Kidney (tissue), 14 donors: ENCODE data around the gene SEMA3C. TPM values are rescaled to one million over a fixed set of nuclear protein-coding genes. Genes with fewer than 3 reads are reported as not detected.

Experiments used
- DNase-seq, 5 donors: peaks; one replicate each; pipeline ENCODE4 v3.0.0-alpha.2; 2013 to 2020
- FAIRE-seq: peaks from 2 replicates; lab custom pipeline; 2012; peaks lifted over from hg19 to GRCh38; lab: Jason Lieb, UNC
- H3K27ac ChIP-seq, 2 donors: one replicate each; pipeline ENCODE4 v1.7.0; 2013; ENCODE audit warnings: low read depth in 2 of 2, low read length in 2 of 2, inconsistent platforms in 1 of 2
- H3K27me3 ChIP-seq: one replicate; pipeline ENCODE4 v1.7.1; 2013; ENCODE audit warnings: low read length, inconsistent platforms; ENCODE audit not compliant: control insufficient read depth, insufficient read depth
- H3K36me3 ChIP-seq, 3 donors: one replicate each; pipeline versions ENCODE4 v1.7.0 to v1.7.1; 2013; ENCODE audit warnings: low read length in 3 of 3, control low read depth in 1 of 3, inconsistent platforms in 1 of 3; ENCODE audit not compliant: insufficient read depth in 3 of 3, control insufficient read depth in 2 of 3
- H3K4me1 ChIP-seq, 3 donors: one replicate each; pipeline versions ENCODE4 v1.7.0 to v1.7.1; 2013; ENCODE audit warnings: low read length in 3 of 3, inconsistent platforms in 1 of 3, low read depth in 1 of 3; ENCODE audit not compliant: control insufficient read depth in 2 of 3, insufficient read depth in 2 of 3
- H3K4me3 ChIP-seq, 3 donors: one replicate each; pipeline versions ENCODE4 v1.7.0 to v1.8.1; 2013; ENCODE audit warnings: low read length in 3 of 3, control low read depth in 1 of 3, inconsistent platforms in 1 of 3
- H3K9ac ChIP-seq, 3 donors: one replicate each; pipeline versions ENCODE4 v1.7.0 to v1.7.1; 2013; ENCODE audit warnings: low read length in 3 of 3, control low read depth in 1 of 3, inconsistent platforms in 1 of 3
- H3K9me3 ChIP-seq, 3 donors: one replicate each; pipeline versions ENCODE4 v1.7.0 to v1.7.1; 2013; ENCODE audit warnings: low read length in 3 of 3, control low read depth in 1 of 3, inconsistent platforms in 1 of 3; ENCODE audit not compliant: control insufficient read depth in 2 of 3, insufficient read depth in 1 of 3
- intact Hi-C: fragments of 100-400 bp; cut with DNase I; formaldehyde crosslinking; loops from one replicate; pipeline ENCODE4 v1.11.1; 2022
- polyA plus RNA-seq: library from polyadenylated mRNA; stranded (reverse); fragments of 350-450 nt; fragmentation: Illumina TruSeq; extraction: RNeasy Lipid Tissue Mini Kit (QIAGEN cat#74804); gene quantifications from one replicate; pipeline ENCODE4 v1.2.3, GENCODE V29; 2014; ENCODE audit warnings: low read depth, low replicate concordance; ENCODE audit not compliant: insufficient read depth
- total RNA-seq: library from RNA; stranded (reverse); fragmentation: NEBNext Ultra II Directional; extraction: Animal tissue kit (Norgen Biotek cat#: 25700); gene quantifications from one replicate; pipeline ENCODE4 v1.2.1, GENCODE V29; 2021
- TF ChIP-seq, protein P1 (sequence below): IDR thresholded peaks from 3 replicates; pipeline ENCODE4 v1.5.1; 2012; ENCODE audit warnings: mild to moderate bottlenecking, moderate library complexity, borderline replicate concordance; ENCODE audit not compliant: insufficient read depth; ENCODE audit errors: extremely low read depth
- donor health status: control.
- donor health status: control.
- donor health status: control.
- donor health status: control.
- donor health status: control.
- donor health status: DM: yes; HTN: yes; CAD: no.
- donor health status: Normal renal cell carcinoma (clear cell type).

The SEMA3C gene
- total and polyA plus RNA-seq, 2 donors from 2014 or later = 3.9 to 17.2 TPM

DNA sequence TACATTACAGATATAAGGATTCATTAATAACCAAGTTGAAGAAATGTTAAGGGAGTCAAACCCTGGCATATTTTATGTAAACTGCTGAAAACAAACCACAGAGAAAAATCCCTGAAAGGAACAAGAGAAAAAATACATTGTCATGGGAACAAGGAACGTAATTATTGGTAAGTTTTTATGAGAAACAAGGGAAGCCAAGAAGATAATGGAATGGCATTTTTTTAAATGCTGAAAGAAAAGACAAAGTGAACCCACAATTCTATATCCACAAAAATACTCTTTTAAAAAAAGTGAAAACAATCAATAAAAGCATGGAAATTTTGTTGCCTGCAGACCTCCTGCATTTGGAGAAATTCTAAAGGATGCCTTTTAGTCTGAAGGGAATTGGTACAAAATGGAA is 144.0 kb downstream of the SEMA3C start:
- H3K36me3 ChIP-seq = no peaks in the 10 kb centered on the region

DNA sequence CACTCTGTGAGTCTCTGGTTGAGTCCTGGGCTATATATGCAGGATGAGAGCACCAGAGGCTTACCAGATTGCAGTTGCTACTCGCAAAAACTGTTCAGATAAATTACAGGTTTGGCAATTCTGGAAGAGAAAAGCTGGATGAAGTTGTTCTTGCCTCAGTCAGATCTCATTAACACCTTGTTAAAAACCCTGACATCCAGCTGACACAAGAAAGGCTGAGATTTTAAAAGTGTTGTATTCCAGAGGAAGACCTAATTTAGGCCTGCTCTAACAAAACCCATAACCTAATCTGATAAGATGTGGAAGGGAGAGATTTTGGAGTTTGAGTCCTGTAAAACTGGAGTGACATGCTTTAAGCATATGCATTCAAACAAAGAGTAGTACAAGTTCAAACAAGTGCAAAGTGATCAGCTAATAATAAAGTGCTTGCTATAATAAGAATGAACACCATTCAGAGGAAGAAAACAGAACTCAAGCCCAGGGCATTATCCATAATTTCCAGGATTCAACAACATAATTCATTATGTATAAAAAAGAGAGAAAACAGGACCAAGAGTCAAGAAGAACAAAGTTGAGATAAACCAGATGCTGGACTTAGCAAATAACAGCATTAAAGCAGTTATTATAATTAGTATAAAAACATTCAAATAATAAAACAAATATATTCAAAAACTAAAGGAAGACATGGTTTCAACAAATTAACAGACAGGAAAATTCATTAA is 144.9 kb downstream of the SEMA3C start:
- Histone ChIP-seq H3K9ac (no peak overlapping the region), H3K27me3 (no peaks in the 10 kb centered on the region), H3K4me3 (no peak overlapping the region), H3K9me3 (no peaks in the 10 kb centered on the region), H3K4me1 (peaks cover 0 to 3% (median 0%) of the 10 kb centered on the region in 3 donors), H3K36me3 (no peaks in the 10 kb centered on the region), H3K27ac (no peak overlapping the region)
- intact Hi-C loops = no loop called here
- TF ChIP-seq, protein P1, sequence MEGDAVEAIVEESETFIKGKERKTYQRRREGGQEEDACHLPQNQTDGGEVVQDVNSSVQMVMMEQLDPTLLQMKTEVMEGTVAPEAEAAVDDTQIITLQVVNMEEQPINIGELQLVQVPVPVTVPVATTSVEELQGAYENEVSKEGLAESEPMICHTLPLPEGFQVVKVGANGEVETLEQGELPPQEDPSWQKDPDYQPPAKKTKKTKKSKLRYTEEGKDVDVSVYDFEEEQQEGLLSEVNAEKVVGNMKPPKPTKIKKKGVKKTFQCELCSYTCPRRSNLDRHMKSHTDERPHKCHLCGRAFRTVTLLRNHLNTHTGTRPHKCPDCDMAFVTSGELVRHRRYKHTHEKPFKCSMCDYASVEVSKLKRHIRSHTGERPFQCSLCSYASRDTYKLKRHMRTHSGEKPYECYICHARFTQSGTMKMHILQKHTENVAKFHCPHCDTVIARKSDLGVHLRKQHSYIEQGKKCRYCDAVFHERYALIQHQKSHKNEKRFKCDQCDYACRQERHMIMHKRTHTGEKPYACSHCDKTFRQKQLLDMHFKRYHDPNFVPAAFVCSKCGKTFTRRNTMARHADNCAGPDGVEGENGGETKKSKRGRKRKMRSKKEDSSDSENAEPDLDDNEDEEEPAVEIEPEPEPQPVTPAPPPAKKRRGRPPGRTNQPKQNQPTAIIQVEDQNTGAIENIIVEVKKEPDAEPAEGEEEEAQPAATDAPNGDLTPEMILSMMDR = no peak
- DNase-seq (no peak), FAIRE-seq (no peak)

More for the DNA sequence above, 144.0 kb downstream of the SEMA3C start:
- DNase-seq (no peak), FAIRE-seq (no peak)
- H3K27ac ChIP-seq = no peak overlapping the region
- H3K9ac ChIP-seq = no peak overlapping the region
- H3K9me3 ChIP-seq = no peaks in the 10 kb centered on the region
- no peaks in the 10 kb centered on the region for H3K27me3 ChIP-seq
- intact Hi-C loops = no loop called here
- H3K4me1 ChIP-seq = peaks cover 0 to 3% (median 0%) of the 10 kb centered on the region in 3 donors
- H3K4me3 ChIP-seq = no peak overlapping the region
- TF ChIP-seq, protein P1 = no peak

DNA sequence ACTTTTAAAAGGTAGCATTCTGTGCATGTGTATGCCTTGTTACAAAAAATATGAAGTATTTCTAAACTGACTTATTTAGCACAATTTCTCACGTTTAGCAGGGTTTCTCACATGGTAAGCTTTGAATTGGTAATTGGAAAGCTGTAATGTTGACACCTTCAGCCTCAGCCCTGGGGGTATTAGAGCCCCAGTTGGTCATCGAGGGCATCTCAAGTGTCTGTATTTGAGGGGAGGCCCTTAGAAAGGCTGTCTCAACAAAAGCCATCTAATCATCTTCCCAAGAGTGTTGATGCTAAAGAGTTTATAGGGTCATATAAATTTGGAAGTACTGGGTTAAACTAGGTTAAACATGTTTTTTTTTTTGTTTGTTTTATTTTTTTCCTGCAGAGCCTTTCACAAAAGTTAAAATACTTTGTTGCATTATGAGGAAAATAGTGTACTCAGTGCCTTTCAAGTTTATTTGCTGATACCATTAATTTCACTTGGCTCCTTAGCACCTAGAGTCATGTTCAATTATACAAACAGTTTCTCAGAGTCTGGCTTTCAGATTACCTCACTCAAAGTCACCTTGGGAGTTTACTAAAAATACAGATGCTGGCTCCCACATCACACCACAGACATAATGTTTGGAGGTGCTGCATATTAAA is 146.4 kb downstream of the SEMA3C start:
- Histone ChIP-seq H3K4me3 (no peak overlapping the region), H3K36me3 (no peaks in the 10 kb centered on the region), H3K27ac (peak overlapping the region in 1 of 2 donors; percentile 28), H3K4me1 (peaks cover 0 to 3% (median 0%) of the 10 kb centered on the region in 3 donors), H3K9me3 (no peaks in the 10 kb centered on the region), H3K27me3 (no peaks in the 10 kb centered on the region), H3K9ac (no peak overlapping the region)
- TF ChIP-seq, protein P1 = no peak
- DNase-seq (no peak), FAIRE-seq (no peak)
- intact Hi-C loops = no loop called here
